WTC11 (cell line): Measurements from ENCODE around the gene MXRA8. TPM values are rescaled to one million over a fixed set of nuclear protein-coding genes. Genes with fewer than 3 reads are reported as not detected.

ENCODE experiments used
- AFF4 ChIP-seq: sonication (generic); formaldehyde crosslinking; IDR thresholded peaks from 2 replicates; pipeline ENCODE4 v1.8.1; 2023; ENCODE audit warnings: mild to moderate bottlenecking, missing genetic modification reagents, borderline replicate concordance
- ARID4B ChIP-seq: sonication (generic); formaldehyde crosslinking; IDR thresholded peaks from 2 replicates; pipeline ENCODE4 v1.8.0; 2023; ENCODE audit warnings: missing genetic modification reagents, mild to moderate bottlenecking, borderline replicate concordance
- CDX4 ChIP-seq: fragments of 250-450 bp; sonication (Bioruptor Pico); IDR thresholded peaks from 2 replicates; pipeline ENCODE4 v1.9.0; 2021; ENCODE audit warnings: moderate library complexity, mild to moderate bottlenecking, inconsistent platforms, borderline replicate concordance
- E2F1 ChIP-seq: sonication (generic); formaldehyde crosslinking; IDR thresholded peaks from 2 replicates; pipeline ENCODE4 v1.8.0; 2022; ENCODE audit warnings: mild to moderate bottlenecking, missing genetic modification reagents
- FOXP1 ChIP-seq: sonication (generic); formaldehyde crosslinking; IDR thresholded peaks from 2 replicates; pipeline ENCODE4 v1.8.0; 2022; ENCODE audit warnings: missing genetic modification reagents, mild to moderate bottlenecking, moderate library complexity, borderline replicate concordance
- GABPB1 ChIP-seq: sonication (generic); formaldehyde crosslinking; IDR thresholded peaks from 2 replicates; pipeline ENCODE4 v1.8.1; 2023; ENCODE audit warnings: mild to moderate bottlenecking, missing genetic modification reagents
- HMGXB4 ChIP-seq: sonication (generic); formaldehyde crosslinking; IDR thresholded peaks from 2 replicates; pipeline ENCODE4 v1.8.1; 2023; ENCODE audit warnings: mild to moderate bottlenecking, moderate library complexity, missing genetic modification reagents
- JUN ChIP-seq: sonication (generic); formaldehyde crosslinking; IDR thresholded peaks from 2 replicates; pipeline ENCODE4 v1.8.0; 2023; ENCODE audit warnings: mild to moderate bottlenecking, missing genetic modification reagents
- MXD4 ChIP-seq: fragments of 250-450 bp; sonication (Bioruptor Pico); IDR thresholded peaks from 2 replicates; pipeline ENCODE4 v1.8.0; 2021; ENCODE audit warnings: mild to moderate bottlenecking, moderate library complexity, borderline replicate concordance
- NFE2L1 ChIP-seq: sonication (generic); formaldehyde crosslinking; IDR thresholded peaks from 2 replicates; pipeline ENCODE4 v1.8.1; 2023; ENCODE audit warnings: missing genetic modification reagents
- NR2C2 ChIP-seq: sonication (generic); formaldehyde crosslinking; IDR thresholded peaks from 2 replicates; pipeline ENCODE4 v1.8.0; 2022; ENCODE audit warnings: mild to moderate bottlenecking, missing genetic modification reagents
- NR3C1 ChIP-seq: sonication (generic); formaldehyde crosslinking; conservative IDR thresholded peaks from 2 replicates; pipeline ENCODE4 v1.8.1; 2023; ENCODE audit warnings: low read depth, mild to moderate bottlenecking, missing genetic modification reagents
- USF1 ChIP-seq: sonication (generic); formaldehyde crosslinking; IDR thresholded peaks from 2 replicates; pipeline ENCODE4 v1.8.0; 2022; ENCODE audit warnings: mild to moderate bottlenecking, missing genetic modification reagents
- ZMAT4 ChIP-seq: fragments of 250-450 bp; sonication (Bioruptor Pico); IDR thresholded peaks from 2 replicates; pipeline ENCODE4 v1.9.0; 2021; ENCODE audit warnings: mild to moderate bottlenecking
- ZNF232 ChIP-seq: sonication (generic); formaldehyde crosslinking; IDR thresholded peaks from 2 replicates; pipeline ENCODE4 v1.8.0; 2022; ENCODE audit warnings: mild to moderate bottlenecking, missing genetic modification reagents
- ZNF532 ChIP-seq: fragments of 250-450 bp; sonication (Bioruptor Pico); IDR thresholded peaks from 2 replicates; pipeline ENCODE4 v1.9.0; 2021; ENCODE audit warnings: mild to moderate bottlenecking, borderline replicate concordance
- ZSCAN18 ChIP-seq: fragments of 250-450 bp; sonication (Bioruptor Pico); IDR thresholded peaks from 2 replicates; pipeline ENCODE4 v2.1.2; 2022; ENCODE audit warnings: mild to moderate bottlenecking, moderate library complexity
- total RNA-seq: library from RNA; stranded (reverse); gene quantifications from 3 replicates; pipeline ENCODE4 v1.2.3, GENCODE V29; 2021

Gene MXRA8
- total RNA-seq, 1 experiment from 2014 or later: 6.7 TPM

GRCh38 chr1:1406821-1407635 is 48.7 kb upstream of the MXRA8 start, which contains the start of gene MRPL20 (continued):
- TF ChIP-seq ZNF532: no peak
- TF ChIP-seq NFE2L1: peak; percentile 79
- TF ChIP-seq NR2C2 (CRISPR knock-in tag): peak; percentile 100
- TF ChIP-seq MXD4: no peak
- TF ChIP-seq HMGXB4 (CRISPR knock-in tag): peak; percentile 85
- TF ChIP-seq FOXP1 (CRISPR knock-in tag): peak; percentile 93
- TF ChIP-seq AFF4 (CRISPR knock-in tag): no peak
- no peak for TF ChIP-seq NR3C1 (CRISPR knock-in tag)
- TF ChIP-seq ZSCAN18 (CRISPR knock-in tag): no peak
- TF ChIP-seq ARID4B: peak; percentile 97
- peak; percentile 79 for TF ChIP-seq USF1 (CRISPR knock-in tag)
- peak; percentile 84 for TF ChIP-seq ZNF232
- TF ChIP-seq ZMAT4 (CRISPR knock-in tag): no peak
- TF ChIP-seq GABPB1 (CRISPR knock-in tag): peak; percentile 95
- TF ChIP-seq CDX4 (CRISPR knock-in tag): no peak
- TF ChIP-seq JUN (CRISPR knock-in tag): 0 out of 2 replicates have a peak, but pooled peaks have one; percentile 17
- 0 out of 2 replicates have a peak, but pooled peaks have one; percentile 62 for TF ChIP-seq E2F1
